Activated T-cell treated with anti-CD3 and anti-CD28 coated beads, Interleukin-2, amount 50 U/mL, for 4 hours (primary cell): ENCODE measurements around the gene MSTO1. TPM values are rescaled to one million over a fixed set of nuclear protein-coding genes. Genes with fewer than 3 reads are reported as not detected.
"Not testable (repeated sequence)": the region's sequence is repeated elsewhere in the genome, so short reads cannot be mapped to it uniquely, and the experiment has no call there.

Source experiments
- ATAC-seq, 2 donors: fragments of 200-7000 bp; cut with Tn5 transposase; one replicate each; pipeline ENCODE4 v1.10.0; 2021
- DNase-seq: peaks from one replicate; pipeline ENCODE4 v3.0.0-alpha.2; 2020
- H3K27me3 Mint-ChIP-seq: one replicate; pipeline ENCODE4 v1.8.0; 2021; ENCODE audit warnings: low read depth, mixed read lengths
- H3K36me3 Mint-ChIP-seq: one replicate; pipeline ENCODE4 v1.8.0; 2022; ENCODE audit warnings: mixed read lengths; ENCODE audit not compliant: insufficient read depth
- H3K4me1 Mint-ChIP-seq: one replicate; pipeline ENCODE4 v1.8.0; 2021; ENCODE audit warnings: low read depth, mixed read lengths
- H3K4me3 Mint-ChIP-seq: one replicate; pipeline ENCODE4 v1.8.0; 2021; ENCODE audit warnings: mild to moderate bottlenecking, moderate library complexity, mixed read lengths
- H3K9me3 Mint-ChIP-seq: one replicate; pipeline ENCODE4 v1.8.0; 2021; ENCODE audit warnings: mixed read lengths
- total RNA-seq, 3 donors: library from RNA; stranded (reverse); gene quantifications; one replicate each; pipeline ENCODE4 v1.2.1, GENCODE V29; 2021

MSTO1 gene
- total RNA-seq, result 100 to 1,000 TPM; 133 to 139 (median 135) TPM

GRCh38 chr1:155609515-155610256, at the start of gene MSTO1:
TSS of gene MSTO1 (plus strand) at chr1:155610218. CDS start at chr1:155610249, 31 bp downstream.
- H3K27me3 Mint-ChIP-seq, result no peaks in the 10 kb centered on the region
- DNase-seq (peak; percentile 97), ATAC-seq (peak; percentile 96 to 97)
- no peaks in the 10 kb centered on the region for H3K9me3 Mint-ChIP-seq
- peaks cover 14% of the 10 kb centered on the region for H3K36me3 Mint-ChIP-seq
- peak within 1 kb of the TSS; percentile 90 for H3K4me3 Mint-ChIP-seq
- peaks cover 8% of the 10 kb centered on the region for H3K4me1 Mint-ChIP-seq

GRCh38 chr1:155561779-155562580, 48.0 kb upstream of the MSTO1 start:
- H3K4me1 Mint-ChIP-seq, result peaks cover 52% of the 10 kb centered on the region
- H3K27me3 Mint-ChIP-seq, H3K9me3 Mint-ChIP-seq, H3K36me3 Mint-ChIP-seq: not testable (repeated sequence)
- DNase-seq, result peak; percentile 59
- H3K4me3 Mint-ChIP-seq, result peak overlapping the region; percentile 100
- ATAC-seq, result peak; percentile 35 to 42

GRCh38 chr1:155562581-155563376, 47.2 kb upstream of the MSTO1 start, which contains the start of gene ASH1L:
TSS of gene ASH1L (minus strand) at chr1:155562803. CDS start at chr1:155521519, 41,284 bp downstream.
- H3K4me1 Mint-ChIP-seq, result peaks cover 49% of the 10 kb centered on the region
- H3K27me3 Mint-ChIP-seq, result no peaks in the 10 kb centered on the region
- peaks cover 9% of the 10 kb centered on the region for H3K36me3 Mint-ChIP-seq
- peak; percentile 92 for DNase-seq
- no peaks in the 10 kb centered on the region for H3K9me3 Mint-ChIP-seq
- H3K4me3 Mint-ChIP-seq, result peak within 1 kb of the TSS; percentile 100
- peak; percentile 82 to 83 for ATAC-seq

GRCh38 chr1:155563377-155564022, 46.5 kb upstream of the MSTO1 start:
- peak overlapping the region; percentile 100 for H3K4me3 Mint-ChIP-seq
- not testable (repeated sequence) for DNase-seq, H3K27me3 Mint-ChIP-seq, H3K9me3 Mint-ChIP-seq, H3K36me3 Mint-ChIP-seq
- H3K4me1 Mint-ChIP-seq, result peaks cover 43% of the 10 kb centered on the region
- peak; percentile 2 to 4 for ATAC-seq

GRCh38 chr1:155569988-155570592, 39.9 kb upstream of the MSTO1 start:
- peaks cover 22% of the 10 kb centered on the region for H3K4me1 Mint-ChIP-seq
- no peak for ATAC-seq
- no peak for DNase-seq
- H3K27me3 Mint-ChIP-seq, result no peaks in the 10 kb centered on the region
- H3K9me3 Mint-ChIP-seq, result no peaks in the 10 kb centered on the region
- no peak overlapping the region for H3K4me3 Mint-ChIP-seq
- peaks cover 16% of the 10 kb centered on the region for H3K36me3 Mint-ChIP-seq

- Mint-ChIP-seq H3K9me3 (no peaks in the 10 kb centered on the region), H3K4me1 (peaks cover 20% of the 10 kb centered on the region), H3K27me3 (no peaks in the 10 kb centered on the region), H3K4me3 (no peak overlapping the region), H3K36me3 (peaks cover 14% of the 10 kb centered on the region)
- ATAC-seq (no peak), DNase-seq (no peak)
Measured at GRCh38 chr1:155570593-155570990, 39.4 kb upstream of the MSTO1 start.

GRCh38 chr1:155574077-155574476, 35.9 kb upstream of the MSTO1 start:
- DNase-seq (no peak), ATAC-seq (no peak)
- H3K4me3 Mint-ChIP-seq, result no peak overlapping the region
- H3K36me3 Mint-ChIP-seq, result peaks cover 6% of the 10 kb centered on the region
- H3K27me3 Mint-ChIP-seq, result no peaks in the 10 kb centered on the region
- H3K4me1 Mint-ChIP-seq, result peaks cover 15% of the 10 kb centered on the region
- H3K9me3 Mint-ChIP-seq, result no peaks in the 10 kb centered on the region

- not testable (repeated sequence) for DNase-seq, H3K4me3 Mint-ChIP-seq, H3K9me3 Mint-ChIP-seq, H3K4me1 Mint-ChIP-seq, H3K36me3 Mint-ChIP-seq, H3K27me3 Mint-ChIP-seq, ATAC-seq
Measured at GRCh38 chr1:155575608-155576007, 34.4 kb upstream of the MSTO1 start.

- H3K9me3 Mint-ChIP-seq, H3K4me1 Mint-ChIP-seq, DNase-seq, H3K27me3 Mint-ChIP-seq, H3K4me3 Mint-ChIP-seq, H3K36me3 Mint-ChIP-seq, ATAC-seq: not testable (repeated sequence)
Measured at GRCh38 chr1:155583846-155584245, 26.2 kb upstream of the MSTO1 start.

GRCh38 chr1:155589282-155589681, 20.7 kb upstream of the MSTO1 start:
- DNase-seq, H3K27me3 Mint-ChIP-seq, H3K9me3 Mint-ChIP-seq, H3K4me1 Mint-ChIP-seq, H3K36me3 Mint-ChIP-seq, ATAC-seq, H3K4me3 Mint-ChIP-seq: not testable (repeated sequence)

- H3K4me3 Mint-ChIP-seq, H3K36me3 Mint-ChIP-seq, H3K4me1 Mint-ChIP-seq, H3K27me3 Mint-ChIP-seq, DNase-seq, ATAC-seq, H3K9me3 Mint-ChIP-seq: not testable (repeated sequence)
Measured at GRCh38 chr1:155590516-155591247, 19.3 kb upstream of the MSTO1 start.

GRCh38 chr1:155591770-155592169, 18.2 kb upstream of the MSTO1 start:
- ATAC-seq (peak; percentile 37 to 66), DNase-seq (no peak)
- H3K27me3 Mint-ChIP-seq, result no peaks in the 10 kb centered on the region
- H3K9me3 Mint-ChIP-seq, result no peaks in the 10 kb centered on the region
- no peaks in the 10 kb centered on the region for H3K36me3 Mint-ChIP-seq
- H3K4me3 Mint-ChIP-seq, result no peak overlapping the region
- H3K4me1 Mint-ChIP-seq, result no peaks in the 10 kb centered on the region

GRCh38 chr1:155595877-155596474, 14.0 kb upstream of the MSTO1 start:
- not testable (repeated sequence) for H3K4me3 Mint-ChIP-seq, H3K27me3 Mint-ChIP-seq, DNase-seq, ATAC-seq, H3K36me3 Mint-ChIP-seq, H3K9me3 Mint-ChIP-seq
- H3K4me1 Mint-ChIP-seq, result peaks cover 11% of the 10 kb centered on the region
